Omental fat pad (tissue), 4 donors: ENCODE data around the gene SIAH2. TPM values are rescaled to one million over a fixed set of nuclear protein-coding genes. Genes with fewer than 3 reads are reported as not detected.

Source experiments
- ATAC-seq: fragments of 150-250 bp; one replicate; pipeline ENCODE4 v1.9.1; 2016; ENCODE audit warnings: mild to moderate bottlenecking, moderate library complexity; ENCODE audit not compliant: low FRiP score
- DNase-seq: peaks from one replicate; pipeline ENCODE4 v3.0.0-alpha.2; 2019; ENCODE audit warnings: low spot score
- total RNA-seq, 4 donors: library from RNA; depleted of rRNA; stranded (reverse); fragments of >200 nt; gene quantifications; one replicate each; pipeline ENCODE4 v1.1.0, GENCODE V29; 2016
- TF ChIP-seq, protein P1 (sequence below), 3 donors: fragments of 450-650 bp; IDR thresholded peaks; one replicate each; pipeline ENCODE4 v1.5.1; 2016 to 2017; ENCODE audit warnings: antibody characterized with exemption in 3 of 3, mild to moderate bottlenecking in 3 of 3, moderate library complexity in 2 of 3

The SIAH2 gene
- total RNA-seq, 4 donors from 2014 or later = 30.6 to 45.3 (median 32.1) TPM

DNA sequence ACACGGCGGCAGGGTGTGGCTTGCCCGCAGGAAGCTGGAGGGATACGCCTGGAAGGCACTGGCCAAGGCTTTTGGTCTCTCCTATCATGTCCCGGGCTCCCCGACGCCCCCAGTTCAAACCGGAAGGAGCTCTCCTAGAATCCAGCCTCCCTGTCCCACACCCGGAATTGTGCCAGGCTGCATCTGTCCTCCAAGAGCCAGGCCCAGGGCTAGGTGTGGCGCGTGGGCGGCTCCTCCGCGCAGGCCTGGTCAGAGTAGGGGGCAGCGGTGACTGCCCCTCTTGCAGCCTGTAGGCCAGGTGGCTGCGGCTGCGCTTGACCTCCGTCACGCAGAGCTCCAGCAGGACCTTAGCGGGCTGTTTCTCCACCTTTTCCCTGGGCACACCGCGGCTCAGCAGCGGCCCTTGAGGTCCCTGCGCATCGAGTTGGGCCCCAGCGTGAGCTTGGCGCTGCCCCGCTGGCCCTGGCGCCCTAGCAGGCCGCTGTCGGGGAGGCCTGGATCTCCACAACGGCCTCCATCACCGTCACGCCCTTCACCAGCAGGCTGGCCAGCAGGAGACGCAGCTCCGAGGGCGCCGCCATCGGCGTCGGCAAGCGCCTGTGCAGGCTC, 15.9 kb upstream of the SIAH2 start:
- no peak for DNase-seq
- no peak for ATAC-seq
- TF ChIP-seq, protein P1, sequence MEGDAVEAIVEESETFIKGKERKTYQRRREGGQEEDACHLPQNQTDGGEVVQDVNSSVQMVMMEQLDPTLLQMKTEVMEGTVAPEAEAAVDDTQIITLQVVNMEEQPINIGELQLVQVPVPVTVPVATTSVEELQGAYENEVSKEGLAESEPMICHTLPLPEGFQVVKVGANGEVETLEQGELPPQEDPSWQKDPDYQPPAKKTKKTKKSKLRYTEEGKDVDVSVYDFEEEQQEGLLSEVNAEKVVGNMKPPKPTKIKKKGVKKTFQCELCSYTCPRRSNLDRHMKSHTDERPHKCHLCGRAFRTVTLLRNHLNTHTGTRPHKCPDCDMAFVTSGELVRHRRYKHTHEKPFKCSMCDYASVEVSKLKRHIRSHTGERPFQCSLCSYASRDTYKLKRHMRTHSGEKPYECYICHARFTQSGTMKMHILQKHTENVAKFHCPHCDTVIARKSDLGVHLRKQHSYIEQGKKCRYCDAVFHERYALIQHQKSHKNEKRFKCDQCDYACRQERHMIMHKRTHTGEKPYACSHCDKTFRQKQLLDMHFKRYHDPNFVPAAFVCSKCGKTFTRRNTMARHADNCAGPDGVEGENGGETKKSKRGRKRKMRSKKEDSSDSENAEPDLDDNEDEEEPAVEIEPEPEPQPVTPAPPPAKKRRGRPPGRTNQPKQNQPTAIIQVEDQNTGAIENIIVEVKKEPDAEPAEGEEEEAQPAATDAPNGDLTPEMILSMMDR (IDR thresholded peaks at IDR 0.05) = no peak

DNA sequence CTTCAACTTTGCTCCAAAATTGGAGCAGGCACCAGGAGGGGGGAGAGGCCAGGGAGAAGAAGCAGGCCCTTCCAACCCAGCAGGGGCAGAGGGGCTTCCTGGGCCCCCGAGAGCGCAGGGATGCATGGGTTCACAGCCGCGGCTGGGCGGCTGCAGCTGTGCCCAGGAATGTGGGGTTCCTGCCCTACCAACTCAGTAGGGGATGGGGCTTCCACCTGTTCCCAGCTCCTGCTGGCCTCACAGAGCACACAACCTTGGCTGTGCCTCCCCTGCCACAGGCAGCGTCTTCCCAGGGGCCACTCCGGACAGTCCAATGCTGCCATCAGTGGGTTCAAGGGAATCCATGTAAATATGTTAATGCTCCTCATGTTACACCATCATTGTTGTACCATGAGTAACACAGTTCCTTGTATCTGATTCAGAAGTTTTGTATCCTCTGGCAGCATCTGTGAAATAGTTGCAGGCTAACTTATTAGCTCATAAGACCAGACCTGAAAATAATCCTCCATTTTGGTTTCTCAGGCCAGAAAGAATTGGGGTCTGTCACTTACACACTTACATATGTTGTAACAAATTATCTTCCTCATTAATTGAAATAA, 12.1 kb upstream of the SIAH2 start:
- DNase-seq (no peak), ATAC-seq (no peak)
- TF ChIP-seq, protein P1 (IDR thresholded peaks at IDR 0.05) = no peak

DNA sequence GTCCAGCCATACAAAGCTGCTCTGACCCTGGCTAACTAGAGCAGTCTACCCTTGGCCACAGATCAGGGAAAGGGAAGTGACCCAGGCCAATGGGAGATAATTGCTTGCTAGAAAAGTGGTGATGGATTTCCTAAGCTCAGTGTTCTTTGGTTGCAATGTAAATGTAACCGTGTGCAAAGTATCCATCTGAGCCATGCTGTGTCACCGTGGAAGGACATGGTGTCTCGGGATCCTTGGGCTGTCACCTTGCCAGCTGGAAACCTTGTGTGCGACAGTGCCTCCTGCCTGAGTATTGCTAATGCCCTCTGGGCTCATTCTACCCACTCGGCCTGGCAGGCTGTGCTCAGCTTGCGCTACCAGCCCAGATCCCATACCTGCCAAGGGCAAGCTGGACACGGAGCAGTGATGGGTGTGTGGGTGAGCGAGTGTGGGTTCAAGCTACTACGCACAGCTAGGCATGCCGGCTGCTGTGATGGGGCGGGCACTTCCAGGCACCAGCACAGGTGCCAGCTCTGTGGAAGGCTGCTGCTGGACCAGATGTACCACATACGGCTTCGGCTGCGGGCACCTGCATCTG, 10.7 kb upstream of the SIAH2 start:
- no peak for DNase-seq
- ATAC-seq = no peak
- TF ChIP-seq, protein P1 (IDR thresholded peaks at IDR 0.05) = no peak

DNA sequence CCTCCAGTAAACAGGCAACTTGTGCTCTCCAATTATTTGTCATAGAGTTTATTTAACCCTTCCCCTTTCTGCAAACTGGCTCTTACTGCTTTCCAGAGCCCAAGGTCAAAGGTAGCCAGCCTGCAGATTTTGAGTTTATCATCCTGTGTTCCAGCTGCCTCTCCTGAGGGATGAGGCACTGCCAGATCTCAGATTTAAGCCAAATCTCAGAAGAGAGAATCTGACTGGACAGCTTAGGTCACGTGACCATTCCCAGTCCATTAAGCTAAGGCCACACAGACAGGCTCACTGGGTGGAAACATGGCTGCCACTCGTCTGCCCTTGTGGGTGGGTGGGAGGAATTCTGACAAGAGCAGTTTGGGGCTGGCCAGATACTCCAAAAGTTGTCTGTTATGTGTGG, 8.6 kb upstream of the SIAH2 start:
- DNase-seq (no peak), ATAC-seq (no peak)
- TF ChIP-seq, protein P1 (IDR thresholded peaks at IDR 0.05) = no peak

DNA sequence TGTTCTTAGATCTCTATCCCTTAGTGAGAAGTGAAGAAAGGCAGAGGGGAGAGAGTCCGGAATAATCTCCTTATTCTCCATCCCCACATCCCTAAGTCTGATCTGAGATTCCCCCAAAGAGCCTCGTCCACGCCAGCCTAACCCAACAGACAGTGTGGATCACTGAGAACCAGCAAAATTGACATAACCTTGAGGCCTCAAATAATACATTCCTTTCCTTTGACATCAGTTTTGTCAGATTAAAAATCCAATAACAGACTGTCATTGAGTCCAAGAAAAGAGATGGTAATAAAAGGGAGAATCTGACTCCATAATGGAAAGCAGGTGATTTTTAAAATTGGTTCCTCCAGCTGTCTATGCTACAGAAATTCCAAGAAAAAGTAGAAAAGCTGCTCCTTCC, 7.7 kb upstream of the SIAH2 start:
- DNase-seq = no peak
- no peak for ATAC-seq
- TF ChIP-seq, protein P1 (IDR thresholded peaks at IDR 0.05) = no peak

DNA sequence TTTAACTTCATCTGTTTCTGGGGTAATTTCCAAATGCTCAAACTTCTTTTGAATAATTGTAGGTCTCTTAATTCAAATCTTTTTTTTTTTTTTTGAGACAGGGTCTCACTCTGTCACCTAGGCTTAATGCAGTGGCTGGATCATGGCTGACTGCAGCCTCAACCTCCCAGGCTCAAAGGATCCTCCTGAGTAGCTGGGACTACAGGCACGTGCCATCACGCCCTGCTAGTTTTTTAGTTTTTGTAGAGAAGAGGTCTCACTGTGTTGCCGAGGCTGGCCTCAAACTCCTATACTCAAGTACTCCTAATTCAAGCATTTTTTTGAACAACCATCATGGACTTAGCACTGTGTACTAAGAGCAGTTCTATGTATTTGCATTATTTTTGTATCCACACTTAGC, 3.8 kb upstream of the SIAH2 start:
- no peak for DNase-seq
- ATAC-seq = no peak
- TF ChIP-seq, protein P1 (IDR thresholded peaks at IDR 0.05) = no peak
